ENCODE data around the gene RUNX1. TPM values are rescaled to one million over a fixed set of nuclear protein-coding genes. Genes with fewer than 3 reads are reported as not detected.

Gene RUNX1
- total and polyA plus RNA-seq, 2 donors (not counting 3 experiments of a cell fraction or from before 2014, with no cell fraction given): 4.6 to 17.9 TPM

GRCh38 chr21:34928637-34929036 is 120.5 kb downstream of the RUNX1 start:
- Histone ChIP-seq H3K4me3 (replicated peaks in 1 of 3; ENCODE audit: insufficient read depth in 1 of 3, low read depth in 1 of 3, low read length in 3 of 3) (no peak overlapping the region), H2AFZ (ENCODE audit: low read depth, low read length) (no peak overlapping the region), H3K27me3 (ENCODE audit: control insufficient read depth in 2 of 2, insufficient read depth in 2 of 2, low read length in 2 of 2) (peaks cover 1 to 14% of the 10 kb centered on the region in 2 experiments), H3K4me1 (ENCODE audit: control insufficient read depth, extremely low read depth, insufficient read depth, low read length) (no peaks in the 10 kb centered on the region), H3K36me3 (ENCODE audit: control insufficient read depth in 2 of 2, extremely low read depth in 1 of 2, insufficient read depth in 2 of 2, low read length in 2 of 2) (no peaks in the 10 kb centered on the region), H3K79me2 (ENCODE audit: control insufficient read depth, insufficient read depth, low read length) (no peaks in the 10 kb centered on the region), H3K4me2 (ENCODE audit: insufficient read depth, low read length) (no peak overlapping the region), H4K20me1 (replicated peaks; ENCODE audit: control insufficient read depth, extremely low read depth, insufficient read depth, low read length) (no peaks in the 10 kb centered on the region), H3K9me3 (replicated peaks; ENCODE audit: control insufficient read depth, insufficient read depth, low read length) (no peaks in the 10 kb centered on the region), H3K27ac (ENCODE audit: insufficient read depth, low read depth, low read length) (no peak overlapping the region), H3K9ac (replicated peaks; ENCODE audit: extremely low read depth, insufficient read depth, low read length) (no peak overlapping the region), H3K9me1 (replicated peaks; ENCODE audit: control insufficient read depth, extremely low read depth, insufficient read depth, low read length) (no peaks in the 10 kb centered on the region)
- no peak for FAIRE-seq
- no TSS peak for BruUV-seq (replicated peaks)
- no peak for DNase-seq (ENCODE audit: low read depth, low spot score)
- TF ChIP-seq FOS (IDR thresholded peaks at IDR 0.05; ENCODE audit: borderline replicate concordance, insufficient read depth, low read length) (no peak), POLR2A (IDR thresholded peaks at IDR 0.05; ENCODE audit: low read depth, low read length) (no peak), GATA2 (IDR thresholded peaks at IDR 0.05; ENCODE audit: insufficient read depth, insufficient read length, low read depth, low read length) (no peak), MYC (IDR thresholded peaks at IDR 0.05; ENCODE audit: low read depth, low read length) (no peak), CTCF (IDR thresholded peaks at IDR 0.05; ENCODE audit: extremely low read depth in 1 of 2, insufficient read depth in 1 of 2, low read depth in 1 of 2, low read length in 2 of 2) (no peak), EZH2 (IDR thresholded peaks at IDR 0.05; ENCODE audit: borderline replicate concordance, low read depth, low read length, severe bottlenecking) (no peak), MAX (IDR thresholded peaks at IDR 0.05; ENCODE audit: insufficient read depth, insufficient read length) (no peak), POLR2AphosphoS5 (IDR thresholded peaks at IDR 0.05; ENCODE audit: insufficient read depth, low read depth, low read length) (no peak), JUN (IDR thresholded peaks at IDR 0.05; ENCODE audit: borderline replicate concordance, insufficient read depth, insufficient read length, low read depth) (no peak)
- POLR2A ChIA-PET: no interaction called here
- CTCF ChIA-PET: interaction anchor here (1.2 kb wide), 1 partner anchor 13 kb away, joined by 3 read pairs; no protein-coding TSS in a partner anchor
- intact Hi-C loops (cut with micrococcal nuclease): no loop called here
- dilution Hi-C loops (cut with MboI; ENCODE audit: extremely low pct_ligation_motif_present, low sequenced_read_pairs): no loop called here

Measured in endothelial cell of umbilical vein (primary cell).